ENCODE data around the gene ECD. TPM values are rescaled to one million over a fixed set of nuclear protein-coding genes. Genes with fewer than 3 reads are reported as not detected.

The ECD gene
- polyA plus RNA-seq (2012; ENCODE audit: missing spikeins), result 31.3 TPM

DNA sequence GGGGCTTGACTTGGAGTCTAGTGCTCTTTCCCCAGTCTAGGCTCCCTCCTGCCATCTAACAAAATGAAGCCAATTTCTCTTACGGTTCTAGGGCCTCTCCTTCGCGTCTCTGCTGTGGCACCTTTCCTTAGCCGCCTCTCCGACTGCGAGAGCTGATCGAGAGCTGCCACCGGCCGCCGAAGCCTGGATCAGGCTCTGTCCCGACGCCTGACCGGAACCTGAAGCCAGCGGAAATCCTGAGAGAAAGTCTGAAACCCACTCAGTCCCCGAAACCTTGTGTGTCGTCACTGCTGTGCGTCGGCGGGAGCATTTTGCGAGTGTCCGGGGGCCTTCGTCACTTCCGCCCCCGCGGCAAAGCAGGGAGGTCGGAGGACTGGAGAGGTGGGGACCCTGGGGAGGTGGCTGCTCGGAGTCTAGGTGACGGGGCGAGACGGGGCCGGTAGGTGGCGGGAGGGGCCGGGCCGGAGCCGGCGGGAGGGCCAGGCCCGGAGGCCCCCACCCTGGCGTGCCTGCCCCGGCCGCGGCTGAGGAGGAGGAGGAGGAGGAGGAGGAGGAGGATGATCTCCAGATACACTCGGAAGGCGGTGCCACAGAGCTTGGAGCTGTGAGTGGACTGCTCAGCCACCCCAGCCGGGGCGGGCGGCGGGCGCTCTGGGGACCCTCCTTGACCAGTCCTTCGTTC, at the start of gene ECD, which contains the start of gene FAM149B1:
Gene ECD (minus strand): TSS at position 226 of the 682 bp plus-strand sequence. CDS start 4,071 bp downstream, outside the sequence.
Gene FAM149B1 (plus strand): TSS at position 337 of the 682 bp plus-strand sequence. CDS start 221 bp downstream, at position 558.
- FAIRE-seq (peak; percentile 99), DNase-seq (ENCODE audit: insufficient read length) (peak; percentile 85)
- TF ChIP-seq POLR2A (IDR thresholded peaks at IDR 0.05; ENCODE audit: low read depth, low read length), result peak; percentile 93
- TF ChIP-seq POLR2AphosphoS5 (IDR thresholded peaks at IDR 0.05; ENCODE audit: low read depth, low read length), result peak; percentile 91
- peak; percentile 72; the same call in 1 of the 2 replicates for TF ChIP-seq TAF1 (IDR thresholded peaks at IDR 0.05; ENCODE audit: borderline replicate concordance, low read depth, low read length)

DNA sequence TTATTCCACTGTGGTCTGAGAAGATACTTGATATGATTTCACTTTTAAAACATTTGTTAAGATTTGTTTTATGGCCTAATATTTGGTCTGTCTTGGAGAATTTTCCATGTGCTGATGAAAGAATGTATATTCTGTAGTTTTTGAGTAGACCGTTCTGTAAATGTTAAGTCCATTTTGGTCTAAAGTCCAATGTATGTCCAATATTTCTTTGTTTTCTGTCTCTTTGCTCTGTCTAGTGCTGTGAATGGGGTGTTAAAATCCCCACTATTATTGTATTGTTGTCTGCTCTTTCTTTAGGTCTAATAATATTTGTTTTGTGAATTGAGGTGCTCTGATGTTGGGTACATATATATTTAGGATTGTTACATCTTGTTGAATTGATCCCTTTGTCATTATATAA, 47.9 kb upstream of the ECD start:
- DNase-seq (ENCODE audit: insufficient read length), result no peak
- FAIRE-seq, result no peak
- TF ChIP-seq POLR2AphosphoS5 (IDR thresholded peaks at IDR 0.05; ENCODE audit: low read depth, low read length) (no peak), TAF1 (IDR thresholded peaks at IDR 0.05; ENCODE audit: borderline replicate concordance, low read depth, low read length) (no peak), POLR2A (IDR thresholded peaks at IDR 0.05; ENCODE audit: low read depth, low read length) (no peak)

DNA sequence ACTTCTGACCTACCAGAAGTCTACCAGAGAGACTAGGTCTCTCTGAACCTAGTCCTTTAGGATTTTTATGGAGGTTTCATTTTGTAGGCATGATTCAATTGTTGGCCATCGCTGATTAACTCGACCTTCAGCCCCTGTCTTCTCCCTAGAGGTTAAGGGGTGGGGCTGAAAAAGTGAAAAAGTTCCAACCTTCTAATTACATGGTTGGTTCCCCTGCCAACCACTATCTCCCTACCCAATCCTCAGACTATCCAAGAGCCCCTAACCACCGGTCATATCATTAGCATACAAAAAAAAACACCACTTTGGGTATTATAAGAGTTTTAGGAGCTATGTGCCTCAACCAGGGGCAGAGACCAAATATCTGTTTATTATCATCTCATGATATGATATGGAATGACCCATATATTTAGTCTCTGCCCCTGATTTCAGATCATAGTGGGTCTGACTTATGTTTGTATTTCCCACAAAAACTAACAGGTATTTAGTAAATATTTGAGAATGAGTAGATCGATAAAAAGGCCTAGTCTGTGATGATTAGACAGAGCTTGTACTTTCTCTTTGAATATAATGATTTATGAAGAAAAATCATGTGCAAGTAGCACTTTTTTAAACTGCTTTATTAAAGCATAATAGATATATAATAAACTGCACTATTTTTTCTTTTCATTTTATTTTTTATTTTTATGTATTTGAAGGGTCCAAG, 43.5 kb upstream of the ECD start:
- no peak for FAIRE-seq
- no peak for DNase-seq (ENCODE audit: insufficient read length)
- TF ChIP-seq TAF1 (IDR thresholded peaks at IDR 0.05; ENCODE audit: borderline replicate concordance, low read depth, low read length) (no peak), POLR2AphosphoS5 (IDR thresholded peaks at IDR 0.05; ENCODE audit: low read depth, low read length) (no peak), POLR2A (IDR thresholded peaks at IDR 0.05; ENCODE audit: low read depth, low read length) (no peak)

DNA sequence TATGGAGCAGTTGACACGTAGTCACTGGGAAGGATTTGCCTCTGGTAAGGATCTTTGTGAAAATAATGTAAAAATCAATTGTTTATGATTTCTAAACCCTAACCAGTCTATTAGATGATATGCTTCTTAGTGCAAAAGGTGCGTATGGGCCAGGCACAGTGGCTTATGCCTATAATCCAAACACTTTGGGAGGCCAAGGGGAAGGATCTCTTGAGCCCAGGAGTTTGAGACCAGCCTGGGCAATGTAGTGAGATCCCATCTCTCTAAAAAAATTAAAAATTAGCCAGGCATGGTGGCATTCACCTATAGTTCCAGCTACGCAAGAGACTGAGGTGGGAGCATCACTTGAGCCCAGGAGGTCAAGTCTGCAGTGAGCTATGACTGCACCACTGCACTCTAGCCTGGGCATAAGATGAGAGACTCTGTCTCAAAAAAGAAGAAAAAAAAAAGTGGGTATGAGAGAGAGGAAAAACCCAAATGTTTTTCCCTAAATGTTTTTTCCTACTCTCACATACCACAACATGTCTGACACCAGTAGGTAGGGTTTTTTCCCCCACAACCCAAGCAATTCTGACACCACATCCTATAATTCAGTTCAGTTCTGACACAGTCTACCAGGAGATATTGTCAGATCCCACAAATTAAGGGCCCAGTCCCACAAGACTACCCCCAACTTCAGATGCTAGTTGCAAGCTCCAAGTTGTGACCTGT, 42.7 kb upstream of the ECD start:
- FAIRE-seq, result no peak

DNA sequence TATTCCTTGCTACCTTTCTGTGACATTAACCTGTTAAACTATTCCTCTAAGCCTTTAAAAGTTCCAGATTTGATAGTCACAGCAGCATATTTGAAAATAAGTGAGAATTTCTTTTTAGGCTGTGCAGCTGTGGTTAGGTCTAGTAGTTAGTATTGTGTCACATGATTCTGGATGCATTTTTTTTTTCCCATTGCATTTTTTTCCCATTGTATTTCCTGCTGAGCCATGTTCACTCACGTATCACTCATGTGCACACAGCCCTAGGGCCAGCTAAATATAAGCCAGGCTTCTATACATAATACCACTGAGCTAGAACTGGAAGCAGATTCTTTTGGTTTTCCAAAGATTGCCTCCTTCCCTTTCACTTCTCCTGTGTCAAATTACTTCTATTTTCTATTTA, 41.9 kb upstream of the ECD start:
- TF ChIP-seq TAF1 (IDR thresholded peaks at IDR 0.05; ENCODE audit: borderline replicate concordance, low read depth, low read length) (no peak), POLR2AphosphoS5 (IDR thresholded peaks at IDR 0.05; ENCODE audit: low read depth, low read length) (no peak), POLR2A (IDR thresholded peaks at IDR 0.05; ENCODE audit: low read depth, low read length) (no peak)
- FAIRE-seq, result no peak

More for the DNA sequence above, 42.7 kb upstream of the ECD start:
- DNase-seq (ENCODE audit: insufficient read length), result no peak
- TF ChIP-seq TAF1 (IDR thresholded peaks at IDR 0.05; ENCODE audit: borderline replicate concordance, low read depth, low read length), result no peak
- no peak for TF ChIP-seq POLR2AphosphoS5 (IDR thresholded peaks at IDR 0.05; ENCODE audit: low read depth, low read length)
- no peak for TF ChIP-seq POLR2A (IDR thresholded peaks at IDR 0.05; ENCODE audit: low read depth, low read length)

DNA sequence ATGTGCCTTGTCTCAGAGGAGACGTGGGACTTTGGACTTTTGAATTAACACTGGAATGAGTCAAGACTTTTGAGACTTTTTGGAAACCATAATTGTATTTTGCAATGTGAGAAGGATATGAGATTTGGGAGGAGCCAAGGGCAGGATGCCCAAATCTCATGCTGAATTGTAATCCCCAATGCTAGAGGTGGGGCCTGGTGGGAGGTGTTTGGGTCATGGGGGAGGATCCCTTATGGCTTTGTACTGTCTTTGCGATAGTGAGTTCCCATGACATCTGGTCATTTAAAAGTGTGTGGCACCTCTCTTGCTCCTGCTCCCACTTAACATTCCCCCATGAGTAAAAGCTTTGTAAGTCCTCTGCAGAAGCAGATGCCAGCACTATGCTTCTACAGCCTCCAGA, 40.1 kb upstream of the ECD start:
- TF ChIP-seq TAF1 (IDR thresholded peaks at IDR 0.05; ENCODE audit: borderline replicate concordance, low read depth, low read length) (no peak), POLR2AphosphoS5 (IDR thresholded peaks at IDR 0.05; ENCODE audit: low read depth, low read length) (no peak), POLR2A (IDR thresholded peaks at IDR 0.05; ENCODE audit: low read depth, low read length) (no peak)
- DNase-seq (ENCODE audit: insufficient read length) (no peak), FAIRE-seq (no peak)

More for the DNA sequence above, 41.9 kb upstream of the ECD start:
- DNase-seq (ENCODE audit: insufficient read length), result no peak

DNA sequence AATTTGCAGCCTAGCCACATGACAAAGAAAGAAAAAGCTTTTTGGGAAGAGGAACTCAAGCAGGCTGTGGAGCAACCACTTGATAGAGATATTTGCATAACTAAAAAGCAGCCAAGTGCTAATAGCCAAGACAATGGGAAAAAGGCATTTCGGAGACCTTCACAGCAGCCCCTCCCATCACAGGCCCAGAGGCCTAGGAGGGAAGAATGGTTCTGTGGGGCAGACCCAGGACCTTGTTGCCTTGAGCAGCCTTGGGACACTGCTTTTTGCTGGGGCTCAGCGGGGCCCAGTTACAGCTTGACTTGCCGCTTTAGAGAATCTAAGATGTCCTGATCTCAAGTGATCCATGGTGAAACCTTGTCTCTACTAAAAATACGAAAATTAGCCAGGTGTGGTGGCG, 38.6 kb upstream of the ECD start:
- TF ChIP-seq POLR2A (IDR thresholded peaks at IDR 0.05; ENCODE audit: low read depth, low read length) (no peak), TAF1 (IDR thresholded peaks at IDR 0.05; ENCODE audit: borderline replicate concordance, low read depth, low read length) (no peak), POLR2AphosphoS5 (IDR thresholded peaks at IDR 0.05; ENCODE audit: low read depth, low read length) (no peak)
- no peak for FAIRE-seq
- no peak for DNase-seq (ENCODE audit: insufficient read length)

DNA sequence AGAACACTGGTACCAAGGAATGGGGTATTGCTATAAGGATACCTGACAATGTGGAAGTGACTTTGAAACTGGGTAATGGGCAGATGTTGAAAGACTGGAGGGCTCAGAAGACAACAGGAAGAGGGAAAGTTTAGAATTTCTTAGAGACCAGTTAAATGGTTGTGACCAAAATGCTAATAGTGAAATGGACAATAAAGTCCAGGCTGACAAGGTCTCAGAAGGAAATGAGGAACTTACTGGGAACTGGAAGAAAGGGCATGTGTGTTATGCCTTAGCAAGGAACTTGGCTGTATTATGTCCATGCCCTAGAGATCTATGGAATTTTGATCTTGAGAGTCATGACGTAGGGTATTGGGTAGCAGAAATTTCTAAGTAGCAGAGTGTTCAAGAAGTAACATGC, 38.1 kb upstream of the ECD start:
- FAIRE-seq (no peak), DNase-seq (ENCODE audit: insufficient read length) (no peak)
- no peak for TF ChIP-seq POLR2A (IDR thresholded peaks at IDR 0.05; ENCODE audit: low read depth, low read length)
- TF ChIP-seq TAF1 (IDR thresholded peaks at IDR 0.05; ENCODE audit: borderline replicate concordance, low read depth, low read length), result no peak
- no peak for TF ChIP-seq POLR2AphosphoS5 (IDR thresholded peaks at IDR 0.05; ENCODE audit: low read depth, low read length)

DNA sequence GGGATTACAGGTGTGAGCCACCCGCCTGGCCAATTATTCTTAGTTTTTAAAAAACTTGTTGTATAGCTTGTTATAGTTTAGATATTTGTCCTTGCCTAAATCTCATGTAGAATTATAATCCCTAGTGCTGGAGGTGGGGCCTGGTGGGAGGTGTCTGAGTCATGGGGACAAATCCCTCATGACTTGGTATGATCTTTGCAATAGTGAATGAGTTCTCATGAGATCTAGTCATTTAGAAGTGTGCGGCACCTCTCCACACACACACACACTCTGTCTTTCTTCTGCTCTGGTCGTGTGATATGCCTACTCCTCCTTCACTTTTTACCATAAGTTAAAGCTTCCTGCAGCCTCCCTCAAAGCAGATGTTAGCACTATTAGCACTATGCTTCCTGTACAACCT, 37.3 kb upstream of the ECD start:
- DNase-seq (ENCODE audit: insufficient read length), result no peak

DNA sequence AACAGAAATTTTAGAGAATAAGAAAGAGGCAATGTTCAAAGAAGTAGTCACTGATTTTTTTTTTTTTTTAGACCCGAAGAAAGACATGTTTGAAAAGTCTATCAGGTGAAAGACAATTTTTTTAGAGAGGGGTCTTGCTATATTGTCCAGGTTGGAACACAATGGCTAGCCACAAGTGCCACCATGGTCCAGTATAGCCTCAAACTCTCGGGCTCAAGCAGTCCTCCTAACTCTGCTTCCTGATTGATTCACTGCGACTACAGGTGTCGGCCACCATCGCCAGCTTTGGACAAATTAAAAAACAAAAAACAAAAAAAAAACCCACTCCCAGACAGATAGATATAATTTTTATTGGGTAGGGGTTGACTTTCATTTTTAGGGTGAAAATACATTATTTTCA, 22.4 kb upstream of the ECD start:
- DNase-seq (ENCODE audit: insufficient read length) (no peak), FAIRE-seq (no peak)
- TF ChIP-seq POLR2AphosphoS5 (IDR thresholded peaks at IDR 0.05; ENCODE audit: low read depth, low read length) (no peak), POLR2A (IDR thresholded peaks at IDR 0.05; ENCODE audit: low read depth, low read length) (no peak), TAF1 (IDR thresholded peaks at IDR 0.05; ENCODE audit: borderline replicate concordance, low read depth, low read length) (no peak)

More for the DNA sequence above, 37.3 kb upstream of the ECD start:
- FAIRE-seq, result no peak
- no peak for TF ChIP-seq TAF1 (IDR thresholded peaks at IDR 0.05; ENCODE audit: borderline replicate concordance, low read depth, low read length)
- no peak for TF ChIP-seq POLR2AphosphoS5 (IDR thresholded peaks at IDR 0.05; ENCODE audit: low read depth, low read length)
- no peak for TF ChIP-seq POLR2A (IDR thresholded peaks at IDR 0.05; ENCODE audit: low read depth, low read length)

DNA sequence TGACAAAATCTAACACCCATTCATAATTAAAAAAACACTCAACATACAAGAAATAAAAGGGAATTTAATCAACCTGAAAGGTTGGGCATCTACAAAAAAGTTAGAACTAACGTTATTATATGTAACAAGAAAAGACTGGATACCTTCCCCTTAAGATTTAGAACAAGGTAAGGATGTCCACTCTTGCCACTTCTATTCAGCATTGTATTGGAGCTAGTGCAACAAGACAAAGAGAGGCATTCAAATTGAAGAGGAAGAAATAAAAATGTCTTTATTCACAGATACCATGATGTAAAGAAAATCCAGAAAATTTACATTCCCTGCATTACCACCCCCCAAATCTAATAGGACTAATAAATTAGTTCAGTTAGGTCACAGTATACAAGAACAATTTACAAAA, 18.5 kb upstream of the ECD start:
- DNase-seq (ENCODE audit: insufficient read length), result no peak
- no peak for FAIRE-seq
- no peak for TF ChIP-seq POLR2A (IDR thresholded peaks at IDR 0.05; ENCODE audit: low read depth, low read length)
- TF ChIP-seq TAF1 (IDR thresholded peaks at IDR 0.05; ENCODE audit: borderline replicate concordance, low read depth, low read length), result no peak
- no peak for TF ChIP-seq POLR2AphosphoS5 (IDR thresholded peaks at IDR 0.05; ENCODE audit: low read depth, low read length)

Measured in GM12892 (cell line).